Muscle of leg (tissue), 11 donors: Measurements from ENCODE around the gene KREMEN1. TPM values are rescaled to one million over a fixed set of nuclear protein-coding genes. Genes with fewer than 3 reads are reported as not detected.
A peak's percentile ranks its signal among the peaks of the same experiment; 100 is the strongest.

Source experiments
- DNase-seq: peaks from one replicate; pipeline ENCODE4 v3.0.0; 2013
- H3K27ac ChIP-seq: one replicate; pipeline ENCODE4 v1.5.1; 2013; ENCODE audit warnings: mild to moderate bottlenecking, low read length, control low read depth
- H3K27me3 ChIP-seq: one replicate; pipeline ENCODE4 v1.6.1; 2013; ENCODE audit warnings: low read length; ENCODE audit not compliant: control insufficient read depth, insufficient read depth
- H3K36me3 ChIP-seq: one replicate; pipeline ENCODE4 v1.6.1; 2013; ENCODE audit warnings: low read length; ENCODE audit not compliant: control insufficient read depth, insufficient read depth
- H3K4me1 ChIP-seq: one replicate; pipeline ENCODE4 v1.6.1; 2013; ENCODE audit warnings: low read length; ENCODE audit not compliant: control insufficient read depth, insufficient read depth
- H3K4me3 ChIP-seq: one replicate; pipeline ENCODE4 v1.5.1; 2013; ENCODE audit warnings: low read length, control low read depth
- H3K9me3 ChIP-seq: replicated peaks from 2 replicates; pipeline ENCODE4 v1.6.1; 2013; ENCODE audit warnings: low read depth, low read length; ENCODE audit not compliant: control insufficient read depth
- WGBS: methylation state at CpG from one replicate; pipeline ENCODE4 v1.1.5; 2013; ENCODE audit warnings: missing lambda C conversion rate; ENCODE audit not compliant: insufficient coverage; 5-methylcytosine and 5-hydroxymethylcytosine counted together
- polyA plus RNA-seq, 8 donors: library from polyadenylated mRNA; unstranded; fragments of 120-200 nt; gene quantifications; one replicate each; pipeline versions ENCODE4 v1.2.1 to v1.2.3, GENCODE V29; 2013; ENCODE audit warnings: inconsistent platforms in 1 of 8, low replicate concordance in 1 of 8; ENCODE audit not compliant: insufficient read length in 8 of 8, insufficient read depth in 1 of 8
- total RNA-seq: library from RNA; stranded (reverse); fragments of 120-200 nt; gene quantifications from one replicate; pipeline ENCODE4 v1.2.4, GENCODE V29; 2013

Gene KREMEN1
- total and polyA plus RNA-seq, 9 donors = 44.9 to 96.6 (median 86.6) TPM

GRCh38 chr22:29148036-29148435 is 75.2 kb downstream of the KREMEN1 start:
- WGBS = 80% methylated on average over 5 of the region's 6 CpGs
- DNase-seq = no peak
- Histone ChIP-seq H3K27me3 (no peaks in the 10 kb centered on the region), H3K27ac (peak overlapping the region; percentile 42), H3K4me3 (no peak overlapping the region), H3K9me3 (no peaks in the 10 kb centered on the region), H3K4me1 (peaks cover 87% of the 10 kb centered on the region), H3K36me3 (peaks cover 40% of the 10 kb centered on the region)

DNA sequence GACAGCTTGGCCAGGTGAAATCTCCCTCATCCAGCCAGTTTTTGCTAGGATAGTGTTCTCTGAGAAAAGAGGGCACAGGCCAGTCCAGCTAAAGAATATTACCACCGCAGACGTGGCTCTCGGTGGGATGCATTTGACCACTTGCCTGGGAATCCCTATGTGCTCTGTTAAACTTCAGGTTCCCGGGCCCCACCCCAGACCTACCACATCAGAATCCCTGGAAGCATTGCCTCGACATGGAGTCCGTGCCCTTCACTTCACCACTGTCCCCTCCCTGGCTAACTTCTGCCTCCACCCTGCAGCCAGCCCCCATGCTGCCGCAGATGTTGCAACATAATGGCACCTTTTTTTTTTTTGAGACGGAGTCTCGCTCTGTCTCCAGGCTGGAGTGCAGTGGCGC is 76.0 kb downstream of the KREMEN1 start:
- no peak for DNase-seq
- no peak overlapping the region for H3K27ac ChIP-seq
- H3K27me3 ChIP-seq = no peaks in the 10 kb centered on the region
- WGBS = 93% methylated on average over 7 of the region's 10 CpGs
- H3K36me3 ChIP-seq = peaks cover 40% of the 10 kb centered on the region
- H3K4me1 ChIP-seq = peaks cover 85% of the 10 kb centered on the region
- no peak overlapping the region for H3K4me3 ChIP-seq
- H3K9me3 ChIP-seq = no peaks in the 10 kb centered on the region

DNA sequence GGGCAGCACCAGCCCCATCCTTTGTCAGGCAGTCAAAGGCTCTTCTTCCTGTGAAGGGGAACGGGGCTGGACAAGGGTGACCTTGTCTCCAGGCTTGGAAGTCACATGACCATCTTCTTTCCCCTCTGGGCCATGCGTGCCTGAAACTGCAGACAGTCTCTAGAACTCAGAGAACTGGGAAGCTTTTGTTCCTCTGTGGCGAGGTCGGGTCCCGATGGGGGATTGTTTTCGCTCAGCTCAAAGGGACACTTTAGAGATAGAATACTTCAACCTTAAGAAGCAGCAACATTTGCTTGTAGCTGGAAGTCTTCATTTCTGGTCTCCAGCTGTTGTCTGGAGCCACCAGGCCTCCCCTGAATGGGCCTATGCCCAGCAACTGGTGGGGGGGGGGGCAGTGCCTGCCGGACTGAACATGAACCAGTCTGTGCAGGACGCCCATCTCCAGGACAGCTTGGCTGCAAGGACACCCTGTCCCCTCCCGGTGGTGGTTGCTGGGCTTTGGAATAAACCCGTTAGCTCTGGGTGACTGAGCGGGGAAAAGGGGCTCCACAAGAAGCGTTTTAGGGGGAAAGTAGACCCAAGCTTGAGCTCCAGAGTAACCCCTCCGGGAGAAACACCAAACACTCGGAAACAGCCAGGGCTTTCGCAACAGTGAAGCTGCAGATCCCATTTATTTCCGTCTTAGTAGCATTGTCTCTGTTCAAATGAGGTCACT is 77.2 kb downstream of the KREMEN1 start:
- Histone ChIP-seq H3K4me1 (peaks cover 80% of the 10 kb centered on the region), H3K4me3 (no peak overlapping the region), H3K27me3 (no peaks in the 10 kb centered on the region), H3K27ac (peak overlapping the region; percentile 36), H3K9me3 (no peaks in the 10 kb centered on the region), H3K36me3 (peaks cover 33% of the 10 kb centered on the region)
- DNase-seq = peak; percentile 60
- WGBS = 68% methylated on average over 7 of the region's 16 CpGs

- H3K36me3 ChIP-seq = peaks cover 33% of the 10 kb centered on the region
- no peaks in the 10 kb centered on the region for H3K27me3 ChIP-seq
- 83% methylated on average over 8 of the region's 9 CpGs for WGBS
- no peak overlapping the region for H3K4me3 ChIP-seq
- DNase-seq = no peak
- H3K4me1 ChIP-seq = peaks cover 73% of the 10 kb centered on the region
- H3K9me3 ChIP-seq = no peaks in the 10 kb centered on the region
- H3K27ac ChIP-seq = peak overlapping the region; percentile 36
These were observed 77.9 kb downstream of the KREMEN1 start for GRCh38 chr22:29150701-29151100.

GRCh38 chr22:29151316-29151715 is 78.5 kb downstream of the KREMEN1 start:
- H3K9me3 ChIP-seq = no peaks in the 10 kb centered on the region
- no peak for DNase-seq
- H3K36me3 ChIP-seq = peaks cover 27% of the 10 kb centered on the region
- no peaks in the 10 kb centered on the region for H3K27me3 ChIP-seq
- H3K27ac ChIP-seq = no peak overlapping the region
- 100% methylated on average over 1 of the region's 7 CpGs for WGBS
- H3K4me1 ChIP-seq = peaks cover 70% of the 10 kb centered on the region
- no peak overlapping the region for H3K4me3 ChIP-seq

DNA sequence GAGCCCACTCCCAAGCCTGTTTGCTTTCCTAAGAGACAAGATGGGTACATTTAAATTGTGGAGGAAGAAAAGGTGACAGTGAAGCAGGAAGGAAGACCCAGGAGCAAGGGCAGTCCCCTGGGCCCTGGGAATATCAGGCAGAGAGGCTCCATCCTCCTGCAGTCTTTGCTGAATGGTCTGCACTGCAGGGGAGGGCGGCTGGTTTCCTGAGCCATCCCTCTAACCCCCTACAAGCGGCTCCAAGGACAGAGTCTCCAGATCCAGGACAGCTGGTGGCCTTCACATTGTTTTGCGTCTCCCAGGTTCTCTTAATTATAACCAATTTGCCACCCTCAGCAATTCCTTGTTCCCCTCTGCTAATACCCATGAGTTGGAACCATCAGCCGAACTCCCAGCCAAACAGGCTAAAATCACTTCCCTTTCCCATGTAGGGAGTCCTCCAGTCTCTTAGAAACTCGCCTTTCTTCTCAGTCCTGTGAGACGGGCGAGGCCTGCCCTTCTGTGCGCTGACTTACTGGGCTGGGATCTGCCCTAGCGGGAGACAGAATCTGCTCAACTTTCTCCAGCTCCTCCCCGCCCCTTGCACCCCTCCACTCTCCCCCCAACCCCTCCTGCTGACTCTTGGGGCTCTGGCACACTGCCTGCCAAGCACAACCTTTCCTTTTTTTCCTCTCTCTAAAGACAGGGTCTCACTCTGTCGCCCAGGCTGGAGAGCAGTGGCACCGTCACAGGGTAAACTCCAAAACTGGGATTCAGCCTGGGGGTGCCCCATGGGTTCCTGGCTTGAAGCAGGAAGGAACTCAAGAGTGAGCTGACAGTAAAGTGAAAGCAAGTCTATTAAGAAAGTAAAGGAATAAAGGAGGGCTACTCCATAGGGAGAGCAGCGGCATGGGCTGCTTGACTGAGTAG is 79.5 kb downstream of the KREMEN1 start:
- H3K27ac ChIP-seq = peak overlapping the region; percentile 74
- WGBS = 50% methylated on average over 9 of the region's 13 CpGs
- H3K36me3 ChIP-seq = peaks cover 20% of the 10 kb centered on the region
- no peak overlapping the region for H3K4me3 ChIP-seq
- H3K4me1 ChIP-seq = peaks cover 63% of the 10 kb centered on the region
- no peaks in the 10 kb centered on the region for H3K27me3 ChIP-seq
- H3K9me3 ChIP-seq = no peaks in the 10 kb centered on the region
- DNase-seq = peak; percentile 48

DNA sequence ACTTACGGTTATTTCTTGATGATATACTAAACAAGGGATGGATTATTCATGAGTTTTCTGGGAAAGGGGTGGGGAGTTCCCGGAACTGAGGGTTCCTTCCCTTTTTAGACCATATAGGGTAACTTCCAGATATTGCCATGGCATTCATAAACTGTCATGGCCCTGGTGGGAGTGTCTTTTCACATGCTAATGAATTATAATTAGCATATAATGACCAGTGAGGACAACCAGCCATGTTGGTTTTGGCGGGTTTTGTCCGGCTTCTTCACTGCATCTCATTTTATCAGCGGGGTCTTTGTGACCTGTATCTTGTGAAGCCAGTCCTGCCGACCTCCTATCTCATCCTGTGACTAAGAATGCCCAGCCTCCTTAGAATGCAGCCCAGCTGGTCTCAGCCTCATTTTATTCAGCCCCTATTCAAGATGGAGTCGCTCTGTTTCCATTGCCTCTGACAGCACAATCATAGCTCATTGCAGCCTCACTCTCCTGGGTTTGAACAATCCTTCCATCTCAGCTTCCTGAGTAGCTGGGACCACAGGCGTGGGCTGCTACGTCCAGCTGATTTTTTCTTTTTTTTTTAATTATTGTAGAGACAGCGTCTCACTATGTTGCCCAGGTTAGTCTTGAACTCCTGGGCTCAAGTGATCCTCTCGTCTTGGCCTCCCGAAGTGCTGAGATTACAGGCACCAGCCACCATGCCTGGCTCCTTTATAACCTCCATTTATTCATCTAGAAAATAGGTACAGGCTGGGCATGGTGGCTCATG is 80.3 kb downstream of the KREMEN1 start:
- peaks cover 11% of the 10 kb centered on the region for H3K36me3 ChIP-seq
- H3K27ac ChIP-seq = peak overlapping the region; percentile 42
- peaks cover 55% of the 10 kb centered on the region for H3K4me1 ChIP-seq
- 89% methylated on average over 8 of the region's 12 CpGs for WGBS
- H3K4me3 ChIP-seq = no peak overlapping the region
- no peaks in the 10 kb centered on the region for H3K27me3 ChIP-seq
- DNase-seq = no peak
- H3K9me3 ChIP-seq = no peaks in the 10 kb centered on the region

DNA sequence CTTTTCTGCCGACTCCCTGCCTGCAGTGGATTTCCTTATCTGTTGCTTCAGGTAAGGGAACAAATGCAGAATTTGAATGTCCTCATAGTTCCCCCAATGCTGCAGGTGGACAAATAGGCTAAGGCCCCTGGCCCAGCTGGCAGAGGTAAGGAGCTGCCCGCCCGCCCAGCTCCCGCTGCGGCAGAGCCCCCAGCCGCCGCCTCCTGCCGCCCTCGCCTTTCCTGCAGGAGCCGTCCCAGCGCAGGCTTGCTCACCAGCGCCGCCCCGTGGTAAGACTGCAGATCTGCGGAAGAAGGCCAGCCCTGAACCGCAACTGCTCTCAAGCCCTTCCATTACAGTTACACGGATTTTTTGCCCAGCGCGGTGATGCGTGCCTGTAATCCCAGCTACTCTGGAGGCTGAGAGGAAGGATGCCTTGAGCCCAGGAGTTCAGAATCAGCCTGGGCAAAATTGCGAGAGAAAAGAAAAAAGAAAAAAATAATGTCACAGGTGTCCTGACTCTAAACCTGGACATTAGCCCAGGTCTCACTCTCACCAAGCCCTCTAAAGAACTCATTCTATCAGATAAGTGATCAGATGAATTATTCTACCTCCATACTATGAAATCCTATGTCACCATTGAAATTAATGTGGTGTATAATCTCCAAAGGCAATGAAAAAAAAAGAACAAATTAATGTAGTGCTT is 81.7 kb downstream of the KREMEN1 start:
- H3K27me3 ChIP-seq = no peaks in the 10 kb centered on the region
- H3K4me3 ChIP-seq = no peak overlapping the region
- peaks cover 5% of the 10 kb centered on the region for H3K36me3 ChIP-seq
- DNase-seq = peak; percentile 71
- peaks cover 51% of the 10 kb centered on the region for H3K4me1 ChIP-seq
- no peak overlapping the region for H3K27ac ChIP-seq
- WGBS = 5% methylated on average over 8 of the region's 21 CpGs
- no peaks in the 10 kb centered on the region for H3K9me3 ChIP-seq

DNA sequence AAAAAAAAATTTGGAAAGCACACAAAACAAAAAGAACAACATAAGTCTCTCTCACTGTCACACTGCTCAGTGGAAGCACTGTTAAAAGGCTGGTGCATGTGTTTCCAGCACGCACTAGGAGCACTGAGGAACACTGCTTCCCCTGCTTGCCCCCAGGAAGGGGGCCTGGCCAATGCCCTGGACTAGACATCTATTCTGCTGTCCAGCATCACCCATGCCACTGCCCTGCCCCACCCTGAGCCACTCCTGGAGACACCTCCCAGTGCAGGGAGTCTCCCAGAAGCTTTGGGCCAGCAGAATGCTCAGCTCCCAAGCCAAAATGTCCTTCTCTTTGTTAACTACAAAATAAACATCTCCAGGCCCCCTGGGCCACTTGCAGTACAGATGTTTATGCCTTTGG is 83.1 kb downstream of the KREMEN1 start:
- H3K36me3 ChIP-seq = no peaks in the 10 kb centered on the region
- H3K4me3 ChIP-seq = no peak overlapping the region
- 78% methylated on average over 1 of the region's 1 CpG for WGBS
- H3K4me1 ChIP-seq = peaks cover 37% of the 10 kb centered on the region
- no peak overlapping the region for H3K27ac ChIP-seq
- no peaks in the 10 kb centered on the region for H3K9me3 ChIP-seq
- DNase-seq = no peak
- no peaks in the 10 kb centered on the region for H3K27me3 ChIP-seq
